HCT116 (cell line): ENCODE measurements around the gene CYB5R2. TPM values are rescaled to one million over a fixed set of nuclear protein-coding genes. Genes with fewer than 3 reads are reported as not detected.

ENCODE experiments used
- ATAC-seq: fragments of 200-7000 bp; cut with Tn5 transposase; 2 replicates; pipeline ENCODE4 v1.9.1; 2020; ENCODE audit warnings: mild to moderate bottlenecking, moderate library complexity
- BruUV-seq: library from RNA; stranded (reverse); fragments of 400-500 nt; replicated peaks from 2 replicates; lab custom pipeline; 2021; lab: Mats Ljungman, UMichigan
- CTCF ChIA-PET: fragments of 300-600 bp; sonication (Branson Sonifier 250); formaldehyde crosslinking; loops from one replicate; lab custom pipeline; 2021; ENCODE audit warnings: antibody characterized with exemption; lab: Charles Lee
- POLR2A ChIA-PET: fragments of 300-600, 350-600 bp; sonication (Branson Sonifier 250); formaldehyde crosslinking; loops from one replicate; lab custom pipeline; 2021; ENCODE audit warnings: antibody characterized with exemption; lab: Charles Lee
- RAD21 ChIA-PET, 2 experiments: fragments of 300-600 bp; sonication (Branson Sonifier 250); formaldehyde crosslinking; loops; one replicate each; lab custom pipeline; 2023; ENCODE audit warnings: low total read pairs in 2 of 2; ENCODE audit not compliant: uncharacterized antibody in 2 of 2, unreplicated experiment in 2 of 2, low non-redundant PET in 1 of 2; lab: Charles Lee
- DNase-seq: peaks from one replicate; pipeline ENCODE4 v3.0.0-alpha.2; 2010; ENCODE audit warnings: low read depth, low spot score
- H2AFZ ChIP-seq: fragments of 200-600 bp; shearing (Covaris generic), sonication (generic); 2 replicates; pipeline ENCODE4 v1.6.1; 2017; ENCODE audit warnings: low read depth, mixed run types, mixed read lengths, antibody characterized with exemption, low read length; ENCODE audit not compliant: poor library complexity, severe bottlenecking
- H3K27ac ChIP-seq: 2 replicates; pipeline ENCODE4 v1.5.1; 2012; ENCODE audit warnings: low read depth, low read length
- H3K27me3 ChIP-seq: fragments of 200-600 bp; sonication (generic); 2 replicates; pipeline ENCODE4 v1.6.1; 2016; ENCODE audit warnings: mixed run types, low read length, mixed read lengths; ENCODE audit not compliant: insufficient read depth
- H3K36me3 ChIP-seq, 2 experiments: fragments of 200-500 bp in 1 of 2; fragments of 200-600 bp in 1 of 2; sonication (Bioruptor generic) in 1 of 2; sonication (generic) in 1 of 2; 2 replicates each; pipeline versions ENCODE4 v1.5.1 to v1.6.1; 2014 to 2016; ENCODE audit warnings: low read length in 2 of 2, inconsistent platforms in 1 of 2, mixed read lengths in 1 of 2, mixed run types in 1 of 2; ENCODE audit not compliant: insufficient read depth in 2 of 2, control insufficient read depth in 1 of 2
- H3K4me1 ChIP-seq, 2 experiments: fragments of 200-600 bp in 1 of 2; sonication (generic) in 1 of 2; 2 replicates each; pipeline versions ENCODE4 v1.5.1 to v1.6.1; 2012 to 2017; ENCODE audit warnings: low read length in 2 of 2, inconsistent platforms in 1 of 2, mild to moderate bottlenecking in 1 of 2, mixed read lengths in 1 of 2, mixed run types in 1 of 2, moderate library complexity in 1 of 2; ENCODE audit not compliant: insufficient read depth in 2 of 2, control insufficient read depth in 1 of 2
- H3K4me2 ChIP-seq: fragments of 200-600 bp; sonication (generic); 2 replicates; pipeline ENCODE4 v1.6.1; 2017; ENCODE audit warnings: mixed run types, low read length, mixed read lengths
- H3K4me3 ChIP-seq, 2 experiments: fragments of 200-600 bp in 1 of 2; sonication (generic) in 1 of 2; replicated peaks in 1 of 2; 2 replicates each; pipeline ENCODE4 v1.5.1; 2011 to 2016; ENCODE audit warnings: low read length in 2 of 2, control low read depth in 1 of 2, low read depth in 1 of 2, mild to moderate bottlenecking in 1 of 2, mixed read lengths in 1 of 2, mixed run types in 1 of 2
- H3K79me2 ChIP-seq: fragments of 200-600 bp; sonication (generic); 2 replicates; pipeline ENCODE4 v1.6.1; 2017; ENCODE audit warnings: mild to moderate bottlenecking, mixed run types, low read length, moderate library complexity, mixed read lengths; ENCODE audit not compliant: insufficient read depth
- H3K9ac ChIP-seq: fragments of 200-600 bp; sonication (generic); 2 replicates; pipeline ENCODE4 v1.6.1; 2016; ENCODE audit warnings: low read length, mixed read lengths
- H3K9me2 ChIP-seq: fragments of 200-600 bp; sonication (generic), shearing (Covaris generic); 2 replicates; pipeline ENCODE4 v1.6.1; 2017; ENCODE audit warnings: mixed run types, mild to moderate bottlenecking, moderate library complexity; ENCODE audit not compliant: insufficient read depth
- H3K9me3 ChIP-seq, 2 experiments: fragments of 200-500 bp in 1 of 2; fragments of 200-600 bp in 1 of 2; sonication (Bioruptor generic) in 1 of 2; sonication (generic) in 1 of 2; 2 replicates each; pipeline ENCODE4 v1.6.1; 2014 to 2017; ENCODE audit warnings: low read length in 2 of 2, mixed read lengths in 2 of 2, inconsistent platforms in 1 of 2, low read depth in 1 of 2, mild to moderate bottlenecking in 1 of 2, mixed run types in 1 of 2, moderate library complexity in 1 of 2; ENCODE audit not compliant: control insufficient read depth in 1 of 2, insufficient read depth in 1 of 2
- H4K20me1 ChIP-seq: fragments of 200-600 bp; sonication (generic), shearing (Covaris generic); 2 replicates; pipeline ENCODE4 v1.6.1; 2017; ENCODE audit warnings: mixed run types, mild to moderate bottlenecking, moderate library complexity; ENCODE audit not compliant: insufficient read depth
- CEBPB ChIP-seq: IDR thresholded peaks from 2 replicates; pipeline ENCODE4 v1.6.1; 2012; ENCODE audit warnings: low read depth
- EGR1 ChIP-seq: IDR thresholded peaks from 2 replicates; pipeline ENCODE4 v1.6.1; 2012; ENCODE audit warnings: low read depth
- EZH2 ChIP-seq: fragments of 200-600 bp; sonication (generic); IDR thresholded peaks from 2 replicates; pipeline ENCODE4 v1.6.1; 2017; ENCODE audit warnings: antibody characterized with exemption, mixed run types
- RAD21 ChIP-seq: IDR thresholded peaks from 2 replicates; pipeline ENCODE4 v1.6.1; 2012; ENCODE audit warnings: low read depth, mild to moderate bottlenecking
- SP1 ChIP-seq: IDR thresholded peaks from 2 replicates; pipeline ENCODE4 v1.6.1; 2012; ENCODE audit warnings: low read depth
- YY1 ChIP-seq: IDR thresholded peaks from 2 replicates; pipeline ENCODE4 v1.6.1; 2011; ENCODE audit warnings: low read length, low read depth, moderate library complexity, mild to moderate bottlenecking; ENCODE audit not compliant: insufficient replicate concordance; ENCODE audit errors: extremely low read depth
- ZBTB33 ChIP-seq: IDR thresholded peaks from 2 replicates; pipeline ENCODE4 v1.6.1; 2011; ENCODE audit warnings: mild to moderate bottlenecking, low read length, moderate library complexity; ENCODE audit not compliant: insufficient replicate concordance; ENCODE audit errors: extremely low read depth
- ZNF274 ChIP-seq: fragments of 200-500 bp; sonication (Bioruptor generic); IDR thresholded peaks from 2 replicates; pipeline ENCODE4 v1.6.1; 2014; ENCODE audit warnings: mild to moderate bottlenecking, low read depth, low read length, inconsistent platforms
- intact Hi-C: fragments of 100-400 bp; cut with micrococcal nuclease; formaldehyde crosslinking; loops from 2 replicates; pipeline ENCODE4 v1.10.0; 2022
- total RNA-seq: library from RNA; stranded (reverse); gene quantifications from one replicate; pipeline ENCODE4 v1.2.1, GENCODE V29; 2021; ENCODE audit not compliant: unreplicated experiment
- TF ChIP-seq, protein P1 (sequence below): IDR thresholded peaks from 2 replicates; pipeline ENCODE4 v1.6.1; 2012

The CYB5R2 gene
- total RNA-seq, 1 experiment from 2014 or later: 14.4 TPM

GRCh38 chr11:7639643-7640025, 33.7 kb downstream of the CYB5R2 start:
- H3K27ac ChIP-seq: no peak overlapping the region
- RAD21 ChIA-PET: no interaction called here
- no peaks in the 10 kb centered on the region for H3K4me1 ChIP-seq
- no peak for TF ChIP-seq CEBPB
- no peak for TF ChIP-seq ZBTB33
- TF ChIP-seq SP1: no peak
- TF ChIP-seq, protein P1, sequence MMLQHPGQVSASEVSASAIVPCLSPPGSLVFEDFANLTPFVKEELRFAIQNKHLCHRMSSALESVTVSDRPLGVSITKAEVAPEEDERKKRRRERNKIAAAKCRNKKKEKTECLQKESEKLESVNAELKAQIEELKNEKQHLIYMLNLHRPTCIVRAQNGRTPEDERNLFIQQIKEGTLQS: no peak
- H4K20me1 ChIP-seq: no peaks in the 10 kb centered on the region
- H3K9me2 ChIP-seq: no peaks in the 10 kb centered on the region
- no peaks in the 10 kb centered on the region for H3K27me3 ChIP-seq
- POLR2A ChIA-PET: no interaction called here
- ATAC-seq (peak; percentile 54; the same call in 1 of the 2 replicates), DNase-seq (no peak)
- H3K4me2 ChIP-seq: no peak overlapping the region
- H2AFZ ChIP-seq: no peak overlapping the region
- no TSS peak for BruUV-seq
- H3K36me3 ChIP-seq: no peaks in the 10 kb centered on the region
- CTCF ChIA-PET: no interaction called here
- intact Hi-C loops: no loop called here
- no peaks in the 10 kb centered on the region for H3K79me2 ChIP-seq
- no peak overlapping the region for H3K4me3 ChIP-seq
- no peak overlapping the region for H3K9ac ChIP-seq
- no peaks in the 10 kb centered on the region for H3K9me3 ChIP-seq

DNA sequence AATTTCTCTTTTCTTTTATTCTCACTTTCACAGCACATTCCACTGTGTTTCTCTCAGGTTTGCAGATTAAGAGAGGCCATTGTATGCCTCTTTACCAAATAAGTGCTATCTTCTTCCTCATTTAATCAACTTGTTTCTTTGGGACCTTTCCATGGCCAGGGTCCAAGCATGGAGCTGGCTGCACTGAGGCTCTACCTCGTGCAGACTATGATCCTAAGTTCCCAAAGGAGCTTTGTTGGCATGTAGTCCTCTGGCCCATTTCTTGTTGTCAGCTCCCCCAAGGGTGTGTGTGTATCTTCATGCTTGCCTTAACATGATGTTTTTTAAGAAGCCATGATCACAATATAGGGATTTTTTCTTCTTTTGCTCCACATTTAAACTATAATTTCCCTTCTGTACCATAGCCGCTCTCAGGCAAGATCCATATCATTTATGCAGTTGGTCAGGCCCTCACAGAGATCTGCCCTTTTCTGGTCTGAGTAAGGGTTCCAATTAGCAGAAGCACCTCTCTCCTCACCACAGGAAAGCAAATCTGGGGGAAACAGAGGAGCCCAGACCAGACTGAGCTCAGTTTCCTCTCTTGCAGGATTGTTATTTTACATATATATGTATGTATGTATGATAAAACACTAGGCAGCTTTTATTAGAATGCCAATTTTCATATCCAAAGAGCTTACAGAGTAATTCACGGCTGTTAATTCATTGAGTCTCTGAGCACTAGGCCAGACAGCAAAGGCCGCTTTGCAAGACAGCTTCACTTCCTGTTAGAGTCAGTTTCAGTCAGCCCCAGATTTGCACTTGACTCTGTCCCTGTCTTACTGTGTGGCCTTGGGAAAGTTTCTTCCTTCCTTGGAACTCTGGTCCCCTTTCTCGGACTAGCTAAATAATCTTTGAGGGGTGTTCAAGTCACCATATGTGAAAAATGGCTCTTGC, 34.3 kb downstream of the CYB5R2 start:
- ATAC-seq (no peak), DNase-seq (no peak)
- H3K4me2 ChIP-seq: no peak overlapping the region
- no peaks in the 10 kb centered on the region for H3K79me2 ChIP-seq
- CTCF ChIA-PET: no interaction called here
- H3K27ac ChIP-seq: no peak overlapping the region
- no peaks in the 10 kb centered on the region for H3K9me2 ChIP-seq
- no peak for TF ChIP-seq ZNF274
- TF ChIP-seq, protein P1: no peak
- TF ChIP-seq RAD21: no peak
- no peak for TF ChIP-seq ZBTB33
- TF ChIP-seq EZH2: no peak
- no peak for TF ChIP-seq EGR1
- TF ChIP-seq YY1: no peak
- H3K9me3 ChIP-seq: no peaks in the 10 kb centered on the region
- no peaks in the 10 kb centered on the region for H3K36me3 ChIP-seq
- RAD21 ChIA-PET: no interaction called here
- POLR2A ChIA-PET: no interaction called here
- H3K4me1 ChIP-seq: no peaks in the 10 kb centered on the region
- no peak overlapping the region for H3K9ac ChIP-seq
- no peaks in the 10 kb centered on the region for H4K20me1 ChIP-seq
- H3K4me3 ChIP-seq: no peak overlapping the region
- BruUV-seq: no TSS peak
- no peak overlapping the region for H2AFZ ChIP-seq
- no peaks in the 10 kb centered on the region for H3K27me3 ChIP-seq
- intact Hi-C loops: no loop called here
